PC-3 (cell line): ENCODE data around the gene LYRM9. TPM values are rescaled to one million over a fixed set of nuclear protein-coding genes. Genes with fewer than 3 reads are reported as not detected.

Experiments used
- ATAC-seq: fragments of 200-7000 bp; cut with Tn5 transposase; 2 replicates; pipeline ENCODE4 v1.9.1; 2020; ENCODE audit warnings: mild to moderate bottlenecking, moderate library complexity
- BruUV-seq: library from RNA; stranded (reverse); fragments of 400-500 nt; replicated peaks from 2 replicates; lab custom pipeline; 2021; lab: Mats Ljungman, UMichigan
- CTCF ChIA-PET: fragments of 300-600 bp; sonication (Branson Sonifier 250); formaldehyde crosslinking; loops from one replicate; lab custom pipeline; 2022; ENCODE audit warnings: antibody characterized with exemption; lab: Charles Lee
- POLR2A ChIA-PET: fragments of 300-600 bp; sonication (Branson Sonifier 250); formaldehyde crosslinking; loops from one replicate; lab custom pipeline; 2022; ENCODE audit warnings: antibody characterized with exemption; ENCODE audit not compliant: unreplicated experiment; lab: Charles Lee
- DNase-seq: peaks from one replicate; pipeline ENCODE4 v3.0.0-alpha.2; 2015
- H2AFZ ChIP-seq: fragments of 300-600 bp; sonication (generic); 2 replicates; pipeline ENCODE4 v1.6.0; 2016; ENCODE audit warnings: antibody characterized with exemption, low read length
- H3F3A ChIP-seq: fragments of 300-600 bp; sonication (generic); one replicate; pipeline ENCODE4 v1.6.0; 2017; ENCODE audit warnings: antibody characterized with exemption, low read length, control low read depth, mild to moderate bottlenecking; ENCODE audit not compliant: unreplicated experiment
- H3K27ac ChIP-seq: fragments of 300-600 bp; sonication (generic); 2 replicates; pipeline ENCODE4 v1.5.1; 2016; ENCODE audit warnings: mild to moderate bottlenecking, low read length
- H3K27me3 ChIP-seq: fragments of 300-600 bp; sonication (generic); 2 replicates; pipeline ENCODE4 v1.6.1; 2016; ENCODE audit warnings: low read length, mixed read lengths
- H3K36me3 ChIP-seq: fragments of 300-600 bp; sonication (generic); 2 replicates; pipeline ENCODE4 v1.6.1; 2016; ENCODE audit warnings: low read depth, mixed run types, low read length, mixed read lengths
- H3K4me1 ChIP-seq: fragments of 300-600 bp; sonication (generic); 2 replicates; pipeline ENCODE4 v1.5.1; 2016; ENCODE audit warnings: low read length; ENCODE audit not compliant: insufficient read depth
- H3K4me2 ChIP-seq: fragments of 300-600 bp; sonication (generic); 2 replicates; pipeline ENCODE4 v1.6.0; 2016; ENCODE audit warnings: low read length
- H3K4me3 ChIP-seq: fragments of 300-600 bp; sonication (generic); 2 replicates; pipeline ENCODE4 v1.5.1; 2016; ENCODE audit warnings: mild to moderate bottlenecking, low read length, mixed read lengths
- H3K79me2 ChIP-seq: fragments of 300-600 bp; sonication (generic); 2 replicates; pipeline ENCODE4 v1.6.1; 2017; ENCODE audit warnings: low read length, mixed read lengths
- H3K9ac ChIP-seq: fragments of 300-600 bp; sonication (generic); 2 replicates; pipeline ENCODE4 v1.6.0; 2016; ENCODE audit warnings: mild to moderate bottlenecking, low read length
- H3K9me2 ChIP-seq: fragments of 300-600 bp; sonication (generic); replicated peaks from 2 replicates; pipeline ENCODE4 v1.6.1; 2016; ENCODE audit warnings: mixed run types, low read length, mixed read lengths
- H3K9me3 ChIP-seq: fragments of 300-600 bp; sonication (generic); 2 replicates; pipeline ENCODE4 v1.6.1; 2016; ENCODE audit warnings: low read length, mixed read lengths
- H4K20me1 ChIP-seq: fragments of 300-600 bp; sonication (generic); 2 replicates; pipeline ENCODE4 v1.6.1; 2016; ENCODE audit warnings: low read length, mixed read lengths
- CTCF ChIP-seq: fragments of 300-600 bp; sonication (generic); conservative IDR thresholded peaks from 2 replicates; pipeline ENCODE4 v1.5.1; 2017; ENCODE audit warnings: antibody characterized with exemption, low read depth, mild to moderate bottlenecking, low read length
- EZH2 ChIP-seq: fragments of 300-600 bp; sonication (generic); IDR thresholded peaks from one replicate; pipeline ENCODE4 v1.6.1; 2017; ENCODE audit warnings: antibody characterized with exemption, mild to moderate bottlenecking, low read length; ENCODE audit not compliant: unreplicated experiment
- EZH2phosphoT487 ChIP-seq: fragments of 300-600 bp; sonication (generic); IDR thresholded peaks from 2 replicates; pipeline ENCODE4 v1.6.1; 2018; ENCODE audit warnings: mild to moderate bottlenecking, antibody characterized with exemption, low read length, borderline replicate concordance
- intact Hi-C: fragments of 100-400 bp; cut with micrococcal nuclease; formaldehyde crosslinking; loops from 2 replicates; pipeline ENCODE4 v1.9.0; 2023
- total RNA-seq: library from RNA; depleted of rRNA; stranded (reverse); fragments of >200 nt; gene quantifications from 2 replicates; pipeline ENCODE4 v1.2.3, GENCODE V29; 2014

LYRM9 gene
- total RNA-seq, 1 experiment from 2014 or later, result 0.58 TPM

GRCh38 chr17:27920569-27920968 lies 27.4 kb upstream of the LYRM9 start:
- Histone ChIP-seq H3K4me2 (no peak overlapping the region), H2AFZ (no peak overlapping the region), H3K27ac (no peak overlapping the region), H3F3A (no peaks in the 10 kb centered on the region), H4K20me1 (no peaks in the 10 kb centered on the region), H3K27me3 (no peaks in the 10 kb centered on the region), H3K4me3 (no peak overlapping the region), H3K9me3 (no peaks in the 10 kb centered on the region), H3K79me2 (no peaks in the 10 kb centered on the region), H3K9ac (no peak overlapping the region), H3K4me1 (no peaks in the 10 kb centered on the region), H3K36me3 (no peaks in the 10 kb centered on the region), H3K9me2 (no peaks in the 10 kb centered on the region)
- TF ChIP-seq EZH2phosphoT487 (no peak), EZH2 (no peak), CTCF (no peak)
- ATAC-seq, result no peak
- CTCF ChIA-PET, result no interaction called here
- no TSS peak for BruUV-seq
- POLR2A ChIA-PET, result no interaction called here
- no peak for DNase-seq
- intact Hi-C loops, result no loop called here

GRCh38 chr17:27919079-27919478 lies 25.9 kb upstream of the LYRM9 start:
- TF ChIP-seq EZH2phosphoT487, result no peak
- no peak for TF ChIP-seq EZH2
- no peak for TF ChIP-seq CTCF
- ATAC-seq (no peak), DNase-seq (no peak)
- intact Hi-C loops, result no loop called here
- Histone ChIP-seq H3K79me2 (no peaks in the 10 kb centered on the region), H2AFZ (no peak overlapping the region), H3K9me2 (no peaks in the 10 kb centered on the region), H3K27ac (no peak overlapping the region), H3K27me3 (no peaks in the 10 kb centered on the region), H3K9me3 (no peaks in the 10 kb centered on the region), H3F3A (no peaks in the 10 kb centered on the region), H3K4me3 (no peak overlapping the region), H3K4me1 (no peaks in the 10 kb centered on the region), H3K9ac (no peak overlapping the region), H3K4me2 (no peak overlapping the region), H4K20me1 (no peaks in the 10 kb centered on the region), H3K36me3 (no peaks in the 10 kb centered on the region)
- POLR2A ChIA-PET, result no interaction called here
- no TSS peak for BruUV-seq
- CTCF ChIA-PET, result no interaction called here

- H2AFZ ChIP-seq, result no peak overlapping the region
- H3K9ac ChIP-seq, result no peak overlapping the region
- no peaks in the 10 kb centered on the region for H3K9me2 ChIP-seq
- H3K27me3 ChIP-seq, result no peaks in the 10 kb centered on the region
- ChIA-PET POLR2A (no interaction called here), CTCF (no interaction called here)
- ATAC-seq, result no peak
- H4K20me1 ChIP-seq, result no peaks in the 10 kb centered on the region
- no peaks in the 10 kb centered on the region for H3K36me3 ChIP-seq
- BruUV-seq, result no TSS peak
- TF ChIP-seq EZH2 (no peak), EZH2phosphoT487 (no peak), CTCF (no peak)
- no peaks in the 10 kb centered on the region for H3K9me3 ChIP-seq
- no peaks in the 10 kb centered on the region for H3K4me1 ChIP-seq
- DNase-seq, result no peak
- no peak overlapping the region for H3K4me2 ChIP-seq
- H3K4me3 ChIP-seq, result no peak overlapping the region
- H3F3A ChIP-seq, result no peaks in the 10 kb centered on the region
- intact Hi-C loops, result no loop called here
- H3K27ac ChIP-seq, result no peak overlapping the region
- no peaks in the 10 kb centered on the region for H3K79me2 ChIP-seq
Measured at GRCh38 chr17:27918498-27918897, 25.3 kb upstream of the LYRM9 start.
